ENCODE results near the gene LARGE1. TPM values are rescaled to one million over a fixed set of nuclear protein-coding genes. Genes with fewer than 3 reads are reported as not detected.

The LARGE1 gene
- total and polyA plus RNA-seq, 2 of the 13 experiments (the other 11 are each of a cell fraction or from before 2014, with no cell fraction given) = 8.4 to 11.0 TPM

- TF ChIP-seq MXI1 (IDR thresholded peaks at IDR 0.05; ENCODE audit: borderline replicate concordance, low read depth, low read length) (0 out of 3 replicates have a peak, but pooled peaks have one; percentile 65), ZNF12 (CRISPR knock-in tag; IDR thresholded peaks at IDR 0.05) (0 out of 2 replicates have a peak, but pooled peaks have one; percentile 46), ZSCAN5A (CRISPR knock-in tag; IDR thresholded peaks at IDR 0.05; ENCODE audit: borderline replicate concordance) (peak; percentile 47; the same call in 1 of the 2 replicates), ZNF792 (CRISPR knock-in tag; IDR thresholded peaks at IDR 0.05) (peak; percentile 57; the same call in 1 of the 2 replicates), KAT7 (CRISPR knock-in tag; IDR thresholded peaks at IDR 0.05; ENCODE audit: borderline replicate concordance) (0 out of 2 replicates have a peak, but pooled peaks have one; percentile 52), GABPA (IDR thresholded peaks at IDR 0.05; ENCODE audit: low read depth, low read length) (no peak), GABPA (CRISPR knock-in tag; IDR thresholded peaks at IDR 0.05; ENCODE audit: low read depth) (peak; percentile 27; the same call in 1 of the 2 replicates), MIER3 (CRISPR knock-in tag; IDR thresholded peaks at IDR 0.05; ENCODE audit: borderline replicate concordance) (0 out of 2 replicates have a peak, but pooled peaks have one; percentile 67), ZNF784 (CRISPR knock-in tag; IDR thresholded peaks at IDR 0.05; ENCODE audit: borderline replicate concordance) (0 out of 2 replicates have a peak, but pooled peaks have one; percentile 35), ZNF562 (CRISPR knock-in tag; IDR thresholded peaks at IDR 0.05; ENCODE audit: borderline replicate concordance) (no peak), DNMT1 (CRISPR knock-in tag; IDR thresholded peaks at IDR 0.05) (no peak), IKZF5 (CRISPR knock-in tag; IDR thresholded peaks at IDR 0.05) (peak; percentile 90), ZGPAT (CRISPR knock-in tag; IDR thresholded peaks at IDR 0.05) (peak; percentile 77), ZFP1 (CRISPR knock-in tag; IDR thresholded peaks at IDR 0.05) (peak; percentile 57; the same call in 1 of the 2 replicates), ATF2 (CRISPR knock-in tag; IDR thresholded peaks at IDR 0.05) (peak; percentile 83), U2AF2 (IDR thresholded peaks at IDR 0.05; ENCODE audit: low read depth, low read length) (no peak), GATAD2A (CRISPR knock-in tag; IDR thresholded peaks at IDR 0.05) (peak; percentile 92), SIX4 (CRISPR knock-in tag; IDR thresholded peaks at IDR 0.05) (peak; percentile 68), SALL1 (CRISPR knock-in tag; IDR thresholded peaks at IDR 0.05) (peak; percentile 73; the same call in 1 of the 2 replicates), KAT8 (CRISPR knock-in tag; IDR thresholded peaks at IDR 0.05) (peak; percentile 27; the same call in 1 of the 2 replicates), DMAP1 (CRISPR knock-in tag; IDR thresholded peaks at IDR 0.05) (0 out of 2 replicates have a peak, but pooled peaks have one; percentile 46)
These were observed 342.3 kb downstream of the LARGE1 start (continued) for GRCh38 chr22:33577862-33578411.
